GM12874 (cell line): ENCODE measurements around the gene PNLIP.

ENCODE experiments used
- CTCF ChIP-seq: IDR thresholded peaks from 2 replicates; pipeline ENCODE4 v1.5.1; 2011; ENCODE audit warnings: low read depth, mild to moderate bottlenecking, control low read depth, low read length, moderate library complexity; ENCODE audit not compliant: insufficient read depth

Gene PNLIP

GRCh38 chr10:116607336-116607735, 61.6 kb downstream of the PNLIP start:
- no peak for TF ChIP-seq CTCF

- TF ChIP-seq CTCF, result no peak
Measured at GRCh38 chr10:116608686-116609594, 63.2 kb downstream of the PNLIP start.

- no peak for TF ChIP-seq CTCF
Measured at GRCh38 chr10:116610443-116611152, 64.9 kb downstream of the PNLIP start.

GRCh38 chr10:116611153-116611545, 65.4 kb downstream of the PNLIP start:
- TF ChIP-seq CTCF, result no peak

- TF ChIP-seq CTCF, result no peak
Measured at GRCh38 chr10:116612107-116612769, 66.5 kb downstream of the PNLIP start.

GRCh38 chr10:116613471-116613870, 67.7 kb downstream of the PNLIP start:
- TF ChIP-seq CTCF, result no peak

- TF ChIP-seq CTCF, result no peak
Measured at GRCh38 chr10:116614796-116615195, 69.1 kb downstream of the PNLIP start.
